Astrocyte (in vitro differentiated cells and primary cell): Measurements from ENCODE around the gene TGIF2.

ENCODE experiments used
- CTCF ChIP-seq: IDR thresholded peaks from 2 replicates; pipeline ENCODE4 v1.5.1; 2011; ENCODE audit warnings: low read depth, mild to moderate bottlenecking, inconsistent platforms, low read length, moderate library complexity; ENCODE audit not compliant: insufficient read depth
- EZH2 ChIP-seq: IDR thresholded peaks from 2 replicates; pipeline ENCODE4 v1.6.1; 2012; ENCODE audit warnings: mild to moderate bottlenecking, low read length, inconsistent platforms; ENCODE audit not compliant: insufficient read depth

GRCh38 chr20:36538026-36538722, 35.2 kb upstream of the TGIF2 start:
- TF ChIP-seq CTCF = no peak
- no peak for TF ChIP-seq EZH2
